ENCODE data around the gene CLEC16A.

CLEC16A gene

GRCh38 chr16:11023262-11024039, 79.1 kb downstream of the CLEC16A start:
- DNase-seq = no peak

GRCh38 chr16:11024333-11025053, 80.1 kb downstream of the CLEC16A start:
- no peak for DNase-seq

- no peak for DNase-seq
Measured at GRCh38 chr16:11025120-11025531, 80.8 kb downstream of the CLEC16A start.

- no peak for DNase-seq
Measured at GRCh38 chr16:11029948-11030347, 85.6 kb downstream of the CLEC16A start.

- DNase-seq = no peak
Measured at GRCh38 chr16:11030990-11031510, 86.7 kb downstream of the CLEC16A start.

- DNase-seq = no peak
Measured at GRCh38 chr16:11032000-11032921, 87.9 kb downstream of the CLEC16A start.

- no peak for DNase-seq
Measured at GRCh38 chr16:11032922-11033291, 88.5 kb downstream of the CLEC16A start.

GRCh38 chr16:11033629-11034420, 89.5 kb downstream of the CLEC16A start:
- DNase-seq = no peak

- DNase-seq = no peak
Measured at GRCh38 chr16:11034481-11034931, 90.1 kb downstream of the CLEC16A start.

- DNase-seq = no peak
Measured at GRCh38 chr16:11035096-11035495, 90.7 kb downstream of the CLEC16A start.

- no peak for DNase-seq
Measured at GRCh38 chr16:11036040-11036439, 91.7 kb downstream of the CLEC16A start.

GRCh38 chr16:11036868-11037410, 92.6 kb downstream of the CLEC16A start:
- no peak for DNase-seq

- DNase-seq = no peak
Measured at GRCh38 chr16:11038305-11038704, 93.9 kb downstream of the CLEC16A start.

GRCh38 chr16:11038777-11039176, 94.4 kb downstream of the CLEC16A start:
- DNase-seq = no peak

GRCh38 chr16:11039726-11040125, 95.4 kb downstream of the CLEC16A start:
- DNase-seq = no peak

GRCh38 chr16:11042191-11042590, 97.8 kb downstream of the CLEC16A start:
- DNase-seq = no peak

- DNase-seq = no peak
Measured at GRCh38 chr16:11045441-11045840, 101.1 kb downstream of the CLEC16A start.

- DNase-seq = no peak
Measured at GRCh38 chr16:11045846-11046245, 101.5 kb downstream of the CLEC16A start.

- no peak for DNase-seq
Measured at GRCh38 chr16:11046382-11046931, 102.1 kb downstream of the CLEC16A start.

- no peak for DNase-seq
Measured at GRCh38 chr16:11047057-11047456, 102.7 kb downstream of the CLEC16A start.
